Stimulated activated memory B cell treated with anti-CD40 and anti-IgM and Interleukin-4, amounts not matched to agents 10 μg/mL and 1 μg/mL and 100 μg/mL, for 72 hours (primary cell): Measurements from ENCODE around the gene ST14.

ENCODE experiments used
- ATAC-seq: fragments of 150-1000 bp; cut with Tn5 transposase; 2 replicates; pipeline ENCODE4 v1.10.0; 2021
- H3K27ac Mint-ChIP-seq: one replicate; pipeline ENCODE4 v1.8.0; 2022; ENCODE audit warnings: mild to moderate bottlenecking, mixed read lengths
- H3K27me3 Mint-ChIP-seq: one replicate; pipeline ENCODE4 v1.8.0; 2022; ENCODE audit warnings: mixed read lengths
- H3K36me3 Mint-ChIP-seq: one replicate; pipeline ENCODE4 v1.8.0; 2022; ENCODE audit warnings: mixed read lengths
- H3K4me1 Mint-ChIP-seq: one replicate; pipeline ENCODE4 v1.8.0; 2022; ENCODE audit warnings: mixed read lengths
- H3K4me3 Mint-ChIP-seq: one replicate; pipeline ENCODE4 v1.8.0; 2022; ENCODE audit warnings: mild to moderate bottlenecking, moderate library complexity, mixed read lengths
- H3K9me3 Mint-ChIP-seq: one replicate; pipeline ENCODE4 v1.8.0; 2022; ENCODE audit warnings: mixed read lengths

Gene ST14

DNA sequence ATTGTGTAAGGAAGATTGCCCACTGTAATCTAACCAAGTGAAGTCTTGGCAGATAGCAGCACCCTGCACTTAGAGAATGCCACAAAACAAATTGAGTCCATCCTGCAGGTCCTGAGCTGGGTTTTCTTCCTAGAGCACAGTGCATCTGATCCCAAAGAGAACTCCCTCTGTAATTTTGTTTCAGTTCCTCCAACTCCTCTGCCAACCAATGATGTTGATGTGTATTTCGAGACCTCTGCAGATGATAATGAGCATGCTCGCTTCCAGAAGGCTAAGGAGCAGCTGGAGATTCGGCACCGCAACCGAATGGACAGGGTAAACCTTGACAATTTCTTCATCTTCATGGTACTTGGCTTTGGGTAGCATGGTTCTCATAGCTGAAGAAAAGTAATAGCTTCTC is 33.1 kb upstream of the ST14 start:
- Mint-ChIP-seq H3K27ac (no peak overlapping the region), H3K4me3 (no peak overlapping the region), H3K4me1 (peaks cover 11% of the 10 kb centered on the region), H3K27me3 (no peaks in the 10 kb centered on the region), H3K9me3 (no peaks in the 10 kb centered on the region), H3K36me3 (peaks cover 38% of the 10 kb centered on the region)
- ATAC-seq: no peak

- no peak overlapping the region for H3K27ac Mint-ChIP-seq
- H3K36me3 Mint-ChIP-seq: peaks cover 37% of the 10 kb centered on the region
- H3K4me1 Mint-ChIP-seq: peaks cover 6% of the 10 kb centered on the region
- no peak overlapping the region for H3K4me3 Mint-ChIP-seq
- no peak for ATAC-seq
- H3K27me3 Mint-ChIP-seq: no peaks in the 10 kb centered on the region
- H3K9me3 Mint-ChIP-seq: no peaks in the 10 kb centered on the region
Measured at GRCh38 chr11:130127509-130127908, 32.1 kb upstream of the ST14 start.

- no peaks in the 10 kb centered on the region for H3K9me3 Mint-ChIP-seq
- no peak overlapping the region for H3K4me3 Mint-ChIP-seq
- peaks cover 5% of the 10 kb centered on the region for H3K4me1 Mint-ChIP-seq
- H3K36me3 Mint-ChIP-seq: peaks cover 33% of the 10 kb centered on the region
- no peak for ATAC-seq
- no peak overlapping the region for H3K27ac Mint-ChIP-seq
- no peaks in the 10 kb centered on the region for H3K27me3 Mint-ChIP-seq
Measured at GRCh38 chr11:130128626-130129025, 31.0 kb upstream of the ST14 start.

- no peaks in the 10 kb centered on the region for H3K9me3 Mint-ChIP-seq
- H3K27me3 Mint-ChIP-seq: no peaks in the 10 kb centered on the region
- no peak for ATAC-seq
- peaks cover 41% of the 10 kb centered on the region for H3K36me3 Mint-ChIP-seq
- H3K4me3 Mint-ChIP-seq: no peak overlapping the region
- no peak overlapping the region for H3K27ac Mint-ChIP-seq
- peaks cover 5% of the 10 kb centered on the region for H3K4me1 Mint-ChIP-seq
Measured at GRCh38 chr11:130129922-130130321, 29.7 kb upstream of the ST14 start.

- ATAC-seq: peak; percentile 72
- Mint-ChIP-seq H3K4me1 (peaks cover 5% of the 10 kb centered on the region), H3K9me3 (no peaks in the 10 kb centered on the region), H3K36me3 (peaks cover 51% of the 10 kb centered on the region), H3K27ac (no peak overlapping the region), H3K27me3 (no peaks in the 10 kb centered on the region), H3K4me3 (no peak overlapping the region)
Measured at GRCh38 chr11:130131961-130132850, 27.4 kb upstream of the ST14 start.

DNA sequence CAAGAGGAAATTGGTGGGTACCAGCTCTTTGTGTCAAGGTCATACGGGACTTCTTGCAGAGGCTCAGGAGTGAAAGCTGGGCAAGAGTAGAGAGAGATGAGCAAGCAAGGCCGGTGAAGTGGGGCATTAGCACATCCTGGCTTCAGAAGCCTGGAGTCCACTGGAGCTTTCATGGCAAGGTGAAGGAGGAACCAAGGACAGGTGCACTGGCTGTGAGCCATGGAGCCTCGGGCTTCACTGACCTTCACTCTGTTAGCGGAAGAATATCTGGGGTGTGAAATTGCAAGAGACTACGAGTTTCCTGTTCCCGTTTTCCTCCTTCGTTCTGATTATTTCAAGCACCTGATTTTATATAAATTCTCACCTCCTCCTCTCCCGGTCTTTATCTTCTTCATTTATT is 25.9 kb upstream of the ST14 start:
- peaks cover 62% of the 10 kb centered on the region for H3K36me3 Mint-ChIP-seq
- ATAC-seq: no peak
- H3K4me3 Mint-ChIP-seq: no peak overlapping the region

GRCh38 chr11:130136107-130136506 is 23.5 kb upstream of the ST14 start:
- Mint-ChIP-seq H3K9me3 (no peaks in the 10 kb centered on the region), H3K27ac (no peak overlapping the region), H3K36me3 (peaks cover 53% of the 10 kb centered on the region), H3K27me3 (no peaks in the 10 kb centered on the region), H3K4me3 (no peak overlapping the region), H3K4me1 (peaks cover 5% of the 10 kb centered on the region)
- no peak for ATAC-seq

More for the DNA sequence above, 25.9 kb upstream of the ST14 start:
- peak overlapping the region; percentile 12 for H3K27ac Mint-ChIP-seq
- H3K27me3 Mint-ChIP-seq: no peaks in the 10 kb centered on the region
- H3K9me3 Mint-ChIP-seq: no peaks in the 10 kb centered on the region
- H3K4me1 Mint-ChIP-seq: peaks cover 5% of the 10 kb centered on the region

DNA sequence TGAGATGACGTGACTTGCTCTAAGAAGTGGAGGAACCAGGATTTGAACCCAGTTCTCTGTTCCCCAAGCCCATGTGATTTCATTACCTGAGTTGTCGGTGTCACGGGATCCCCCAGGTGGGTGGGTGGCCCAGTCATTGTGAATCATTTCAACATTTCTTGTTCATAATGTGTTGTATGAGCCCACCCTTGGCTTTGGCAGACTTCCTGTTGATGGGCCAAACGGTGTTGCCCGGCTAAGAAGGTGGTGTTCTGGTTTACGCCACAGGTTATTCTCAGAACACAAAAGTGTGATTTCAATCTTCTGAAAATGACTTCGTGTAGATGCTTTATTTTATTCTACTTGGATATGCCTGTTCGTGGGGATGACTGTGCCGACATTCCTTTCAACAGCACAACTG is 21.6 kb upstream of the ST14 start:
- peaks cover 45% of the 10 kb centered on the region for H3K36me3 Mint-ChIP-seq
- no peak for ATAC-seq
- H3K4me3 Mint-ChIP-seq: no peak overlapping the region
- H3K4me1 Mint-ChIP-seq: no peaks in the 10 kb centered on the region
- H3K27me3 Mint-ChIP-seq: no peaks in the 10 kb centered on the region
- H3K27ac Mint-ChIP-seq: no peak overlapping the region
- H3K9me3 Mint-ChIP-seq: no peaks in the 10 kb centered on the region

GRCh38 chr11:130139401-130139800 is 20.2 kb upstream of the ST14 start:
- no peaks in the 10 kb centered on the region for H3K27me3 Mint-ChIP-seq
- H3K4me1 Mint-ChIP-seq: no peaks in the 10 kb centered on the region
- peaks cover 36% of the 10 kb centered on the region for H3K36me3 Mint-ChIP-seq
- no peak for ATAC-seq
- no peak overlapping the region for H3K27ac Mint-ChIP-seq
- no peak overlapping the region for H3K4me3 Mint-ChIP-seq
- no peaks in the 10 kb centered on the region for H3K9me3 Mint-ChIP-seq

DNA sequence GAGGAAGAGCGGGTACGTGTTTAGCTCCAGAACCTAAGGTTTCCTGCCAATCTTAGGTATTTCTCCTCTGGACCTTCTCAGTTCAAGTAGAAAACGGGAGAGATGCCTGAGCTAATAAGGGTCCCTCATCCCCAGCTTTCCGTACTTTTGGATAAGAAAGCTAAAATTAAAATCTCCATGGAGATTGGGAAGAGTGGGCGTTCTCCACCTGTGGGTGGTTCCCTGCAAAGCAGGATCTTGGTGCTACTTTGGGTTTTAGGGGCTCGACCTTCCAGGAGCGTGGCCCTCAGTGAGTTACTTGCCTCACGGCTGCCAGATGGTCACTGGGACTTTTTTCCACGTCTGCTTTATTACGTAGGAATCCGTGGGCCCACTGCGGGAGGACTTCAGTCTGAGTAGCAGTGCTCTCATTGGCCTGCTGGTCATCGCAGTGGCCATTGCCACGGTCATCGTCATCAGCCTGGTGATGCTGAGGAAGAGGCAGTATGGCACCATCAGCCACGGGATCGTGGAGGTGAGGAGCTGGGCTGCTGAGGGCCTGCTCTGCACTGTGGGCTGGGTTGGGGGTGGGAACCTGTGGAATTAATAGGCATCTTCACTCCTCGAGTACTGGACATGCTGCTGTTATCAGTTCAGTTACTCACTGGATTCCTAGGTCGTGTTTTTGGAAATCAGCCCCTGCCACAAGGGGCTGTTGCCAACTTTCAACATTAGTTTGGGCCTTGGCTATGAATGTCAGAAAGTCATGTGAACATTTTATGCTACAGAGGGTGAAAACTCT is 17.8 kb upstream of the ST14 start:
- Mint-ChIP-seq H3K4me3 (no peak overlapping the region), H3K9me3 (no peaks in the 10 kb centered on the region), H3K36me3 (peaks cover 27% of the 10 kb centered on the region), H3K27ac (no peak overlapping the region), H3K27me3 (no peaks in the 10 kb centered on the region), H3K4me1 (peaks cover 12% of the 10 kb centered on the region)
- ATAC-seq: no peak

GRCh38 chr11:130144141-130144540 is 15.4 kb upstream of the ST14 start:
- Mint-ChIP-seq H3K36me3 (peaks cover 13% of the 10 kb centered on the region), H3K9me3 (no peaks in the 10 kb centered on the region), H3K27me3 (no peaks in the 10 kb centered on the region), H3K4me3 (no peak overlapping the region), H3K27ac (no peak overlapping the region), H3K4me1 (peaks cover 17% of the 10 kb centered on the region)
- no peak for ATAC-seq

- H3K4me3 Mint-ChIP-seq: no peak overlapping the region
- H3K27ac Mint-ChIP-seq: peak overlapping the region; percentile 3
Measured at GRCh38 chr11:130144861-130145281, 14.7 kb upstream of the ST14 start.

DNA sequence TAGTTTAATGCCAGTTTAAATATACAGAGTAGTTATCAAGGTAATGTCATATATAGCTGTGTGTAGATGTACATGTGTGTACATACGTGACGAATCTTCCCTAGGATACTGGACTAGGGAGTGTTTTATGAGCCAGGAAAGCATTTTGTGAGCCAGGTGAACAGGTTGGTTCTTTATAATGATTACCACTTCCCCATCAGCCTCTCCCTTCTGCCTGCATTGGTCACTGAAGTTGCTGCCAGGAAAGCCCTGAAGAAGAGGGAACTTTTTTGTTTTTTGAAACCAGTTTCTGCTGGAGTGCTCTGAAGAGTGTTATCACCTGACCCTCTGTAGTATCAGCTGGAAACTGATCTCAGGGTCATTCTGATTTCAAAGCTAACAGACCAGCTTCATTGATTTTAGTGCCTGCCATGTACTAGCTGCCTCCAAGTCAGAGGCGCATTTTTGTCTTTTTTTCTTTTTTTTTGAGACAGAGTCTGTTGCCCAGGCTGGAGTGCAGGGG is 14.2 kb upstream of the ST14 start:
- ATAC-seq: no peak
- peaks cover 20% of the 10 kb centered on the region for H3K4me1 Mint-ChIP-seq
- H3K9me3 Mint-ChIP-seq: no peaks in the 10 kb centered on the region
- peak overlapping the region; percentile 3 for H3K27ac Mint-ChIP-seq
- H3K27me3 Mint-ChIP-seq: no peaks in the 10 kb centered on the region
- no peak overlapping the region for H3K4me3 Mint-ChIP-seq
- H3K36me3 Mint-ChIP-seq: peaks cover 7% of the 10 kb centered on the region

More at GRCh38 chr11:130144861-130145281, 14.7 kb upstream of the ST14 start:
- no peaks in the 10 kb centered on the region for H3K27me3 Mint-ChIP-seq
- H3K4me1 Mint-ChIP-seq: peaks cover 17% of the 10 kb centered on the region
- no peaks in the 10 kb centered on the region for H3K9me3 Mint-ChIP-seq
- H3K36me3 Mint-ChIP-seq: peaks cover 12% of the 10 kb centered on the region
- ATAC-seq: no peak

DNA sequence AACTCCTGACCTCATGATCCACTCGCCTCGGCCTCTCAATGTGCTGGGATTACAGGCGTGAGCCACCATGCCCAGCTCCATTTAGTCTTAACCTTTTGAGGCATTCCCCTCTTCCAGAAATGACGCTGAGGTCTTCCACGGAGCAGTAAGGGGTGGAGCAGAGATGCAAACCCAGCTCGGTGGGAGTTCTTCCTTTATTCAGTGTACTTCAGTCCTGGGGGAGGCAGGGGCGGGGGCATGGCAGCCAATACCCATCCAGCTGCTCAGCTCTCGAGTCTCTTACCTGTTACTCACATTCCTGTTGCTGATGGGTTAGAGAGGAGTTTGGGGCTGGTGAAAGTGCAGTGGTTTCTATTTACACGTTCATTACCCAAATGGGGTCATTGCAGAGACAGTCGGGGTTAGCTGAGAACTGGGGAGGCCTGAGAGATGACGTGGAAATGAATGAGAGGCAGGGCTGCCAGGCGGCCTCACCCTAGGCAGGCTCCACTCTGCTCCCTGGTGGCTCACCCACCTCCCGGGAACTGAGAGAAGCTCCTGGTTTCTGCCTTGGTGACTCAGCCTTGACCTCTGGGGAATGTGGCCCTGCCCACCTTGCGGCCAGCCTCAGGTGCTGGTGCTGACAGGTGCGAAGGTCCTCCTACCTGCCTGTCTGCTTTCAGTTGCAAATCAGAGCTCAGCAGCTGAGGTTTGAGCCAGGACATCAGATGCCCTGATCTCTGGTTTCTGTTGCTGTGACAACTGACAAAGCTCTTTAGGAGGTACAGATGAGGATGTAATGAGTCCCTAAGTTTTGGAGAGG is 13.4 kb upstream of the ST14 start:
- peak; percentile 55 for ATAC-seq
- no peaks in the 10 kb centered on the region for H3K9me3 Mint-ChIP-seq
- H3K36me3 Mint-ChIP-seq: peaks cover 6% of the 10 kb centered on the region
- H3K27ac Mint-ChIP-seq: peak overlapping the region; percentile 69
- no peaks in the 10 kb centered on the region for H3K27me3 Mint-ChIP-seq
- H3K4me1 Mint-ChIP-seq: peaks cover 28% of the 10 kb centered on the region
- H3K4me3 Mint-ChIP-seq: no peak overlapping the region

DNA sequence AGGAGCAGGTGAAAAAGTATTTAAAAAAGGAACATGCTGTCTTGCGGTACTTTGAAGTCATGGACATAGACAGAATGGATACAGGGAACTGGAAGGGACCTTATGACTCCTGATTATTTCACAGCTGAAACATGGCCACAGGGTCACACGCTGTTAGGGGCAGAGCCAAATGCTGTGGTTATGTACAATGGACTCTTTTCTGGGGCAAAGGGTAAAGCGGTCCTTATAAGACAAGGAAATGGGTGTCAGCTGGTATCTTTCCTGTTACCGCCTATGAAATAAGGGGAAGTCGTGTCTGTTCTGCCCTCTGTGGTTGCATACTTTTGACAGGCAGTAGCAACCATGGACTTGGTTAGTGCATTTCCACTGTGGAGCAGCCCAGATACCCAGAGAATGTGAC is 12.8 kb upstream of the ST14 start:
- no peaks in the 10 kb centered on the region for H3K27me3 Mint-ChIP-seq
- no peaks in the 10 kb centered on the region for H3K9me3 Mint-ChIP-seq
- peak; percentile 89 for ATAC-seq
- peaks cover 6% of the 10 kb centered on the region for H3K36me3 Mint-ChIP-seq
- H3K4me1 Mint-ChIP-seq: peaks cover 34% of the 10 kb centered on the region
- H3K4me3 Mint-ChIP-seq: no peak overlapping the region
- H3K27ac Mint-ChIP-seq: peak overlapping the region; percentile 69
